ENCODE results near the gene MAPK8IP1.

Gene MAPK8IP1

DNA sequence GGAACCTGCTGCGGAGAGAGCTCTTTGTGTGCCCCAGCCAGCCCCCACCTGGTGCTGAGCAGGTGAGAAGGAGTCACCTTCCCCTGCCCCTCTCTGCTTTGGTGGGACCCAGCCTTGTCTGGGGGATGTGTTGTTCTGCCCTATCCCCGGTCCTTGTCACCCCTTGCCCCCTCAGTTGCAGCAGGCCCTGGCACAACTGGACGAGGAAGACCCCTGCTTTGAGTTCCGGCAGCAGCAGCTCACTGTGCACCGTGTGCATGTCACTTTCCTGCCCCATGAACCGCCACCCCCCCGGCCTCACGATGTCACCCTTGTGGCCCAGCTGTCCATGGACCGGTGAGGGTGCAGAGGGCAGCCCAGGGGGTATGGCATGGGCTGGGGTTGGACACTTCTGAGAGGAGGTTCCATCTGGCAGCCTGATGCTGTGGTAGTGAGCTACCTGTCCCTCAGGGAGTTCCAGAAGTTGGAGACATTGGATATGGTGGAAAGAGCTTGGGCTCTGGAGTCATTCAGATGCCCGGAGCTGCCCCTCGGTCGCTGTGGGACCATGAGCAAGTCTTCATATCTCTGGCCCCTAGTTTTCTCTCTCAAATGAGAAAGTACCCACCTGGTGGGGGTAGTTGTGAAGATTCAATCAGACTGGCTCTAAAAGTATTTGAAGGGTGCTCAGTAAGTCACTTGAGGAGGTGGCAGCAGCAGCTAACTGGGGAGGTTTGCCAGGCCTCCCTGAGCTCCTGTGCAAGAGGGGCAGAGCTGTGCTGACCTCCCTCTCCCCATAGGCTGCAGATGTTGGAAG lies 41.3 kb downstream of the MAPK8IP1 start:
- peak; percentile 4 for DNase-seq (ENCODE audit: low spot score)

DNA sequence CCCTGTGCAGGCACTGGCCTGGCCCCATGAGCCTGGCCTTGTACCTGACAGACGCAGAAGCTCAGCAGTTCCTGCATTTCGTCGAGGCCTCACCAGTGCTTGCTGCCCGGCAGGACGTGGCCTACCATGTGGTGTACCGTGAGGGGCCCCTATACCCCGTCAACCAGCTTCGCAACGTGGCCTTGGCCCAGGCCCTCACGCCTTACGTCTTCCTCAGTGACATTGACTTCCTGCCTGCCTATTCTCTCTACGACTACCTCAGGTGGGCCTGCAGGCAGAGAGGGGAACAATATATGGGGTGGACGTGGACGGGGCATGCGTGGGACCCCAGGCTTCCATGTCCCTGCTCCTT lies 41.9 kb downstream of the MAPK8IP1 start:
- DNase-seq (ENCODE audit: low spot score) = peak; percentile 5

DNA sequence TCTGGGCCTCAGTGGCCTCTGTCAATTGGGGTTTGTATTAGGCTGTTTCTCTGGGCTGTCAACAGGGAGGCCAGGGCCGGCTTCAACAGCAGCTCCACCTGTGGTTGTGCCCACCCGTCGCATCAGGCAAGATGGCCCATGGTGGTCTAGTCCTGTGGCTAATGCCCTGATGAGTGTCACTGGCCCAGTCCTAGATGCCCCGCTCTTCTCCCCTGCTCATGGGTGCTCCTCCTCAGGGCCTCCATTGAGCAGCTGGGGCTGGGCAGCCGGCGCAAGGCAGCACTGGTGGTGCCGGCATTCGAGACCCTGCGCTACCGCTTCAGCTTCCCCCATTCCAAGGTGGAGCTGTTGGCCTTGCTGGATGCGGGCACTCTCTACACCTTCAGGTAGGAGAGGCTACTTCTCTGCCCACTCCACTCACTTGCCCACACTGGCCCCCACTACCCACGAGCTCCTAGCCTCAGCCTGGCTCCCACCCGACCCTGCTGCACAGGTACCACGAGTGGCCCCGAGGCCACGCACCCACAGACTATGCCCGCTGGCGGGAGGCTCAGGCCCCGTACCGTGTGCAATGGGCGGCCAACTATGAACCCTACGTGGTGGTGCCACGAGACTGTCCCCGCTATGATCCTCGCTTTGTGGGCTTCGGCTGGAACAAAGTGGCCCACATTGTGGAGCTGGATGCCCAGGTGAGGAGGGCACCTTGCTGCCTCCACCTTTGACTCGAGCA lies 42.4 kb downstream of the MAPK8IP1 start:
- DNase-seq (ENCODE audit: low spot score) = no peak

- DNase-seq (ENCODE audit: low spot score) = peak; percentile 7
These were observed 43.2 kb downstream of the MAPK8IP1 start for GRCh38 chr11:45928535-45929215.

DNA sequence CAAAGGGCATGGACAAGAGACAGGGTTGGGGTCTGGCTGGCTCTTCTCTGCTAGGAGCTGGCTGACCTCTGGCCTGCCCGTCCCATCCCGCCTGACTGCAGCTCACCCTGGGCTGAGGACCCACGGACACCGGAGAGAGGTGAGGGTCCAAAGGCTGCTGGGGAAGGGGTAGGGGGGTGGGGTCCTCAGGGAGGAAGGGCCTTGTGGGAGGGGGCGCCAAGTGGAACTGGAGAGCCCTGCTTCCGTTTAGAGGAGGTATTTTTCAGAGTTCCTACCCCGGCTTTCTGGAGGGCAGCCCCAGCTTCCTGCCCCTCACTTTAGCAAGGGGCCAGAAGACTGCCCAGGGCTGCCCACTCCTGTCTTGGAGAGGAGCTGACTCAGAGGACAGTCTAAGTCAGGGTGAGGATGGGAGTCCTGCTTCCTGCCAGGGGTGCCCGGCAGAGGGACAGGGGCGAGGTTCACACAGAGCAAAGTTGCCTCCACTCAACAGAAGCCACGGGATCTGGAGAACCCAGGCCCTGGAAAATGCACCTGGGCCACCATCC lies 44.1 kb downstream of the MAPK8IP1 start:
- DNase-seq (ENCODE audit: low spot score) = no peak

DNA sequence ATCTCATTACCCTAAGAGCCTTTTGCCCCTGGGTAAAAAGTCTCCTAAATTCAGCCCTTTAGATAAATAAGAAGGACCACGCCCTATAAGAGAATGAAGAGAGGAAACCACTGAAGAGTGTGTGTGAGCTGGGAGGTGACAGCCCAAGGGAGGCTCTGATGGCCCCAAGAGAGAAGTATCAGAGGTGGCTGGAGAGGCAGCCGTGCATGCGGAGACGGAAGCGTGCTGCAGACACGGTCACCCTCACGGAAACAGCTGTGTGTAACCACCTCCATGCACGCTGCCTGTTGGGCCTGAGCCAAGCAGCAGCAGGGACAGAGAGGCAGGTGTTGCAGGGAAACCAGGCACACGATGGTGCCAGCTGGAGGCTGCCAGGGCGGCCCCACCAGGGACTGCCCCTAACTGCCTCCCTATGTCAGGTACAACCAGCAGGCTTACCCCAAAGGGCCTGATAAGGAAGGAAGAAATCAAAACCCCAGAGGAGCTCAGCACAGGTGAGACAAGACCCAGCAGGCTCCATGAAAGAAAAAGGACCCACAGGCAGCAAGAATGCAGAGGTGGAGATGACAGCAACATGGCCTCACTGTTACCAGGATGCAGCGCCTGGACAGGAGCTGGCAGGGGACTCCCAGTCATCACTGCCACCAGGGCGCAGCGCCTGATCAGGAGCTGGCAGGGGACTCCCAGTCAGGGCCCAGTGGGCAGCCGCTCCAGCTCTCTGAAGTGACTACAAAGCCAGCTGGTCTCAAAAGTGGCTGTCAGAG lies 44.8 kb downstream of the MAPK8IP1 start:
- DNase-seq (ENCODE audit: low spot score) = no peak

GRCh38 chr11:45930951-45931570 lies 45.6 kb downstream of the MAPK8IP1 start:
- no peak for DNase-seq (ENCODE audit: low spot score)

DNA sequence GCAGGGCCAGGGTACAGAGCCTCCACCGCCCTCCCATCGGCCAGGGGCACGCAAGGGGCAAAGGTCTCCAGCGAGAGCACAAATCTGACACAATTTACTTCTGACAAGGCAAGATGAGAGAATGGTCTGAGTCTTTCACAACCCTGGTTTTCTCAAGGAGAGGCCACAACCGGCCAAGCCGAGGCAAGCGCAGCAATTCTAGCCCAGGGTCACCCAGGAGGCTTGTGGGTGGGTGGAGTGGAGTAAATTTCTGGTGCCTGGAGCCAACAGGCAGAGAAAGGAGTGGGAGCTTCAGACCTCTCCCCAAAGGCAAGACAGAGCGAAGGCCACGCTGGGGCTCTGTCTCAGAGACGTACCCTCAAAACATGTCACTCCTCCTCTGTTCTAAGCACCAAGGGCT lies 46.3 kb downstream of the MAPK8IP1 start:
- DNase-seq (ENCODE audit: low spot score) = no peak

DNA sequence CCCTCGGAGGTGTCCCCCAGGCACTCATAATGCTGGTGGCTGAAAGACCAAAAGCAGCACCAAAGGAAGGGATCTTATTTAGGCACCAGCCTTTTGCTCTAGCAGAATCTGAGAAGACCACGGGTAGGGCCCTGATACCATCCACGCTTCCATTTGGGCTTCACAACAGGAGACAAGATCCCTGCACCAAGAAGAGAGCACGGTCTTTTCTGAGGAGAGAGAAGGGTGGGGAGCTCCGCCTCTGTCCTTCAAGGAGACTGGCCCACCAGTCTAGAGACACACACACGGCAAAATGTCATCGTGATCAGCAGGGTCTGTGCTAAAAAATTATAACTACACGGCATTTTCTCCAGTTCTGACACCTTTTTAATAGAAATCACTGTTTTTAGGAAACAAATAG lies 46.8 kb downstream of the MAPK8IP1 start:
- no peak for DNase-seq (ENCODE audit: low spot score)

- DNase-seq (ENCODE audit: low spot score) = no peak
These were observed 47.8 kb downstream of the MAPK8IP1 start for GRCh38 chr11:45933131-45933831.

- DNase-seq (ENCODE audit: low spot score) = no peak
These were observed 48.6 kb downstream of the MAPK8IP1 start for GRCh38 chr11:45933846-45934579.

- no peak for DNase-seq (ENCODE audit: low spot score)
These were observed 49.3 kb downstream of the MAPK8IP1 start for GRCh38 chr11:45934580-45935318.

GRCh38 chr11:45935349-45936064 lies 50.1 kb downstream of the MAPK8IP1 start:
- no peak for DNase-seq (ENCODE audit: low spot score)

- DNase-seq (ENCODE audit: low spot score) = no peak
These were observed 51.1 kb downstream of the MAPK8IP1 start for GRCh38 chr11:45936511-45937054.

DNA sequence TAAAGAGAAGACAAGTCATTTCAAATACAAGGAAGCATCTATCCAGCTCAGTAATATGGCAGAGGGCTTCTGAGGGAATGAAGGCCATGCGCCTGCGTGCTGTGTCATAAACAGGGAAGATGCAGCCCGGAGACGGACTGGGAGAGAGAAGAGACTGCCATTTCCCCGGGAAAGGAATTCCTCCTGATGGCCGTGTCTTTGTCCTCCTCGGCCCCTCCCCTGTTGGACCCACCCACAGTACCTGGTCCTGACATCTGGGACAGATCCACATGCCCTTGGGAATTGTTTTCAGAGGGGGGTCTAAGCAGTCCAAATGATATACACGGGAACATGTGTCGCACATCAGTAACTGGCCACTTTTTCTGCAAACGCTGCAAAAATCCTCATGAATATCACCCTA lies 52.5 kb downstream of the MAPK8IP1 start:
- no peak for DNase-seq (ENCODE audit: low spot score)

DNA sequence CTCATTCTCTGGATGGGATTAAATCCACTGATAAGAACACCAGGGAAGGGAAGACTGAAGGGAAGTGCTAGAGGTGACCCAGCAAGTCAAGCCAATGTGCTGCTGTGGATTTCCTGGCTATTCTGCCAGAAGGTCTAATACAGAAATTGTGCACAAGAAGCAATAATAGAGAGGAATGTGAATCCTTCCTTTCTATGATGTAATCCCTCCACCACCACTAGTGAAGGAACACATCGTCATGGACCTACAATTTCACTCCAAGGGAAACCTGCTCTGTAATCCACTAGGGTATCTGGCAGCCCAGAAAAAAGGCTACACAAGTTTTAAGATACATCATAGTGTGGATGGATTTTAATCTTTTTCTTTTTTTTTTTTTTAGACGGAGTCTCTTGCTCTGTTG lies 54.4 kb downstream of the MAPK8IP1 start:
- no peak for DNase-seq (ENCODE audit: low spot score)

DNA sequence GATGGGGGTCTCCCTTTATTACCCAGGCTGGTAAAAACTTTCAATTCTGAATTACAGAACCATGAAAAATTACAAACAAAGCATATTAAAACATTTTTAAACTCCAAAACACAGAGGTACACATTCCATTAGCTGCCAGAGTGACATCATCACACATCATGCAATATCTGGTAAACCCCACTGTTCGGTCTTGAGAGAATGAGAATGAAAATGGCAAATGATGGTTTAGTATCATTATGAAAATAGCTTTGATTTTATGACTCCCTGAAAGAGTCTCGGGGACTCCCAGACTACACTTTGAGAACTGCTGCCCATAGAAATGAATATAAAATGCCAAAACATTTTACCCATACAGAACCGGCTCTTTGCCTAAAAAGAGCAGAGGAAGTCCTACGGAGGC lies 55.8 kb downstream of the MAPK8IP1 start:
- DNase-seq (ENCODE audit: low spot score) = no peak

DNA sequence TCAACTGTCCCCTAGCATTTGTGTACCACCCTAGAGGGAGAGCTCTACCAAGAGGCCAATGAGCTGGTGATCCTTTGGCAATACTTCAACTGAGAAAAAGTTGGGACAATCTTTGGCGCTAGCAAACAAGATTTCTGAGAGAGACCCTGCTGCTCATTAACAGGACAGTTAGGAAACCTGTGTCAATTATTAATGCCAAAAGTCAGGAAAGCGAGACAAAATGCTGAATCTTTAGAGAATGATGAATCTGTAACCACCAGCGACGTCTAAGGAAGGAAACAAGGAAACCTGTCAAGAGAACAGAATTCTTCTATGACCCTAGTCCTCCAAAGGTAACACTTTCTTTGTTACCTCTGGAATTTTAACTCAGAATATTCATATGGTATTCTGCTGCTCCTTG lies 56.9 kb downstream of the MAPK8IP1 start:
- DNase-seq (ENCODE audit: low spot score) = no peak
